K562 (cell line): ENCODE results near the gene EFNA2. TPM values are rescaled to one million over a fixed set of nuclear protein-coding genes. Genes with fewer than 3 reads are reported as not detected.

Experiments used
- CEBPG ChIP-seq, 3 experiments: fragments of 200-800 bp in 1 of 3; sonication (Bioruptor generic) in 1 of 3; sonication (generic) in 1 of 3; formaldehyde crosslinking in 1 of 3; IDR thresholded peaks in 2 of 3; conservative IDR thresholded peaks in 1 of 3; 2 replicates each; pipeline versions ENCODE4 v1.6.1 to v1.8.0; 2016 to 2022; ENCODE audit warnings: missing compliant biosample characterization in 2 of 3, missing genetic modification characterization in 2 of 3, mild to moderate bottlenecking in 1 of 3, missing genetic modification reagents in 1 of 3
- FOXJ2 ChIP-seq: fragments of 200-800 bp; sonication (Bioruptor generic); IDR thresholded peaks from 2 replicates; pipeline ENCODE4 v1.6.1; 2016; ENCODE audit warnings: missing genetic modification characterization, missing compliant biosample characterization
- KLF10 ChIP-seq: fragments of 250-450 bp; sonication (Bioruptor Pico); IDR thresholded peaks from 2 replicates; pipeline ENCODE4 v1.6.1; 2021; ENCODE audit warnings: matching md5 sums
- SP1 ChIP-seq: sonication (generic); formaldehyde crosslinking; IDR thresholded peaks from 2 replicates; pipeline ENCODE4 v1.8.1; 2022; ENCODE audit warnings: mild to moderate bottlenecking, missing genetic modification reagents
- ZBED1 ChIP-seq: IDR thresholded peaks from 2 replicates; pipeline ENCODE4 v1.6.1; 2014
- ZFPM2 ChIP-seq: fragments of 250-450 bp; sonication (Bioruptor Pico); IDR thresholded peaks from 2 replicates; pipeline ENCODE4 v1.5.1; 2022; ENCODE audit warnings: mild to moderate bottlenecking
- ZNF589 ChIP-seq: fragments of 200-800 bp; sonication (Bioruptor generic); IDR thresholded peaks from 2 replicates; pipeline ENCODE4 v1.6.1; 2016; ENCODE audit warnings: low read depth, missing genetic modification characterization, missing compliant biosample characterization
- ZNF644 ChIP-seq: fragments of 200-800 bp; sonication (Bioruptor generic); IDR thresholded peaks from 2 replicates; pipeline ENCODE4 v1.6.1; 2016; ENCODE audit warnings: low read depth, missing genetic modification characterization, missing compliant biosample characterization
- ZNF766 ChIP-seq: fragments of 200-800 bp; sonication (Bioruptor generic); conservative IDR thresholded peaks from 2 replicates; pipeline ENCODE4 v1.6.1; 2016; ENCODE audit warnings: missing genetic modification characterization, missing compliant biosample characterization
- polyA plus RNA-seq, 8 experiments: library from polyadenylated mRNA; depleted of rRNA in 4 of 8; stranded (reverse) in 5 of 8; unstranded in 3 of 8; fragments of >200 nt; fragmentation: Nextera tagmentation in 2 of 8; fragmentation: Illumina TruSeq in 1 of 8; extraction: Ambion mirVana in 2 of 8; extraction: Trizol in 1 of 8; gene quantifications; 2 replicates each; pipeline versions ENCODE4 v1.2.1 to v1.2.3, GENCODE V29; 2011 to 2014; ENCODE audit warnings: inconsistent platforms in 1 of 8, missing spikeins in 1 of 8
- total RNA-seq, 7 experiments: library from RNA; depleted of rRNA in 6 of 7; stranded (reverse); fragments of >200 nt in 6 of 7; fragmentation: Illumina TruSeq in 2 of 7; extraction: Trizol in 2 of 7; gene quantifications; 2 replicates each; pipeline versions ENCODE4 v1.2.1 to v1.2.3, GENCODE V29; 2011 to 2021; ENCODE audit warnings: low replicate concordance in 1 of 7
- TF ChIP-seq, protein P1 (sequence below): IDR thresholded peaks from 2 replicates; pipeline ENCODE4 v1.6.1; 2011; ENCODE audit warnings: borderline replicate concordance, low read depth, mild to moderate bottlenecking, moderate library complexity, low read length; ENCODE audit not compliant: insufficient read depth, poor library complexity, severe bottlenecking
- TF ChIP-seq, protein P2 (sequence below), 2 experiments: fragments of 450-650 bp; formaldehyde crosslinking in 1 of 2; IDR thresholded peaks; 2 replicates each; pipeline versions ENCODE4 v1.4.0 to v1.6.1; 2014 to 2020; ENCODE audit warnings: mild to moderate bottlenecking in 2 of 2, borderline replicate concordance in 1 of 2, low read depth in 1 of 2
- TF ChIP-seq, protein P3 (sequence below): fragments of 450-650 bp; IDR thresholded peaks from 2 replicates; pipeline ENCODE4 v1.6.1; 2017; ENCODE audit warnings: mild to moderate bottlenecking, moderate library complexity
- TF ChIP-seq, protein P4 (sequence below), 3 experiments: fragments of 200-800 bp in 1 of 3; sonication (Bioruptor generic) in 1 of 3; sonication (generic) in 1 of 3; formaldehyde crosslinking in 1 of 3; IDR thresholded peaks; 2 replicates each; pipeline versions ENCODE4 v1.6.1 to v1.8.0; 2016 to 2022; ENCODE audit warnings: mild to moderate bottlenecking in 2 of 3, missing compliant biosample characterization in 2 of 3, missing genetic modification characterization in 2 of 3, missing genetic modification reagents in 1 of 3

Gene EFNA2
- total and polyA plus RNA-seq, 9 of the 15 experiments (the other 6 are each of a cell fraction or from before 2014, with no cell fraction given) = 0.11 to 0.44 (median 0.15) TPM; not detected in 6

DNA sequence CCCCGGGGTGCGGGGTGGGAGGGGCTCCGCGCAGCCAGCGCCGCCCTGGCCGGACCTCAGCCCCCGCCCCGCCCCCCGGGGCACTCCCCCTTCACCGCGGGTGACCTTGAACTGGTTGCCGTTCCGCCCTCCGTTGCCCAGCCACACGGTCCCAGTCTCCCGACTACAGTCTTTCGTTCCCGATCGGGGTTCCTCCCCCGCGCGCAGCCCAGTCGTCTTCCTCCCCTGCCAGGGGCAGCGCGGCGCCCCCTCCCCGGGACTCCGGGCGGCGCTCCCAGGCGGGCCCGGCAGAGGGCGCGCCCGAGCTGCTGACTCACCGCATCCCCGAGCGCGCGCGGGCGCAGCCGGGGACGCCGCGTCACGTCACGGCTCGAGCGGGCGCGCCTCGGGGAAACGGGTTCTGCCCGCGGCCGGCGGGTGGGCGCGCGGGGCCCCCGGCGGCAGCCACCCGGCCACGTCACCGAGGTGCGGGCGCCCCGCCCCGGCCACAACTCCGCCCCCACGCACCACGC is 36.8 kb upstream of the EFNA2 start (continued):
- TF ChIP-seq, protein P1, sequence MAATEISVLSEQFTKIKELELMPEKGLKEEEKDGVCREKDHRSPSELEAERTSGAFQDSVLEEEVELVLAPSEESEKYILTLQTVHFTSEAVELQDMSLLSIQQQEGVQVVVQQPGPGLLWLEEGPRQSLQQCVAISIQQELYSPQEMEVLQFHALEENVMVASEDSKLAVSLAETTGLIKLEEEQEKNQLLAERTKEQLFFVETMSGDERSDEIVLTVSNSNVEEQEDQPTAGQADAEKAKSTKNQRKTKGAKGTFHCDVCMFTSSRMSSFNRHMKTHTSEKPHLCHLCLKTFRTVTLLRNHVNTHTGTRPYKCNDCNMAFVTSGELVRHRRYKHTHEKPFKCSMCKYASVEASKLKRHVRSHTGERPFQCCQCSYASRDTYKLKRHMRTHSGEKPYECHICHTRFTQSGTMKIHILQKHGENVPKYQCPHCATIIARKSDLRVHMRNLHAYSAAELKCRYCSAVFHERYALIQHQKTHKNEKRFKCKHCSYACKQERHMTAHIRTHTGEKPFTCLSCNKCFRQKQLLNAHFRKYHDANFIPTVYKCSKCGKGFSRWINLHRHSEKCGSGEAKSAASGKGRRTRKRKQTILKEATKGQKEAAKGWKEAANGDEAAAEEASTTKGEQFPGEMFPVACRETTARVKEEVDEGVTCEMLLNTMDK = peak; percentile 92
- peak; percentile 13; the same call in 1 of the 2 replicates for TF ChIP-seq ZNF766 (CRISPR knock-in tag)
- no peak for TF ChIP-seq CEBPG (CRISPR knock-in tag; IDR thresholded peaks at IDR 0.05)
- TF ChIP-seq CEBPG (tag; conservative IDR thresholded peaks at IDR 0.05 in 1 of 2, IDR thresholded peaks at IDR 0.05 in 1 of 2) = no peak
- TF ChIP-seq, protein P2, sequence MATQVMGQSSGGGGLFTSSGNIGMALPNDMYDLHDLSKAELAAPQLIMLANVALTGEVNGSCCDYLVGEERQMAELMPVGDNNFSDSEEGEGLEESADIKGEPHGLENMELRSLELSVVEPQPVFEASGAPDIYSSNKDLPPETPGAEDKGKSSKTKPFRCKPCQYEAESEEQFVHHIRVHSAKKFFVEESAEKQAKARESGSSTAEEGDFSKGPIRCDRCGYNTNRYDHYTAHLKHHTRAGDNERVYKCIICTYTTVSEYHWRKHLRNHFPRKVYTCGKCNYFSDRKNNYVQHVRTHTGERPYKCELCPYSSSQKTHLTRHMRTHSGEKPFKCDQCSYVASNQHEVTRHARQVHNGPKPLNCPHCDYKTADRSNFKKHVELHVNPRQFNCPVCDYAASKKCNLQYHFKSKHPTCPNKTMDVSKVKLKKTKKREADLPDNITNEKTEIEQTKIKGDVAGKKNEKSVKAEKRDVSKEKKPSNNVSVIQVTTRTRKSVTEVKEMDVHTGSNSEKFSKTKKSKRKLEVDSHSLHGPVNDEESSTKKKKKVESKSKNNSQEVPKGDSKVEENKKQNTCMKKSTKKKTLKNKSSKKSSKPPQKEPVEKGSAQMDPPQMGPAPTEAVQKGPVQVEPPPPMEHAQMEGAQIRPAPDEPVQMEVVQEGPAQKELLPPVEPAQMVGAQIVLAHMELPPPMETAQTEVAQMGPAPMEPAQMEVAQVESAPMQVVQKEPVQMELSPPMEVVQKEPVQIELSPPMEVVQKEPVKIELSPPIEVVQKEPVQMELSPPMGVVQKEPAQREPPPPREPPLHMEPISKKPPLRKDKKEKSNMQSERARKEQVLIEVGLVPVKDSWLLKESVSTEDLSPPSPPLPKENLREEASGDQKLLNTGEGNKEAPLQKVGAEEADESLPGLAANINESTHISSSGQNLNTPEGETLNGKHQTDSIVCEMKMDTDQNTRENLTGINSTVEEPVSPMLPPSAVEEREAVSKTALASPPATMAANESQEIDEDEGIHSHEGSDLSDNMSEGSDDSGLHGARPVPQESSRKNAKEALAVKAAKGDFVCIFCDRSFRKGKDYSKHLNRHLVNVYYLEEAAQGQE (IDR thresholded peaks at IDR 0.05; ENCODE audit: borderline replicate concordance) = peak; percentile 33; the same call in 1 of the 2 replicates
- TF ChIP-seq, protein P2 (CRISPR knock-in tag; IDR thresholded peaks at IDR 0.05; ENCODE audit: low read depth) = 0 out of 2 replicates have a peak, but pooled peaks have one; percentile 23
- TF ChIP-seq, protein P3, sequence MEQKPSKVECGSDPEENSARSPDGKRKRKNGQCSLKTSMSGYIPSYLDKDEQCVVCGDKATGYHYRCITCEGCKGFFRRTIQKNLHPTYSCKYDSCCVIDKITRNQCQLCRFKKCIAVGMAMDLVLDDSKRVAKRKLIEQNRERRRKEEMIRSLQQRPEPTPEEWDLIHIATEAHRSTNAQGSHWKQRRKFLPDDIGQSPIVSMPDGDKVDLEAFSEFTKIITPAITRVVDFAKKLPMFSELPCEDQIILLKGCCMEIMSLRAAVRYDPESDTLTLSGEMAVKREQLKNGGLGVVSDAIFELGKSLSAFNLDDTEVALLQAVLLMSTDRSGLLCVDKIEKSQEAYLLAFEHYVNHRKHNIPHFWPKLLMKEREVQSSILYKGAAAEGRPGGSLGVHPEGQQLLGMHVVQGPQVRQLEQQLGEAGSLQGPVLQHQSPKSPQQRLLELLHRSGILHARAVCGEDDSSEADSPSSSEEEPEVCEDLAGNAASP = no peak
- no peak for TF ChIP-seq ZFPM2 (CRISPR knock-in tag)
- no peak for TF ChIP-seq ZBED1
- no peak for TF ChIP-seq KLF10 (CRISPR knock-in tag)
- TF ChIP-seq FOXJ2 (tag) = no peak
- no peak; the same call in 1 of the 2 replicates for TF ChIP-seq SP1
- no peak for TF ChIP-seq ZNF589 (CRISPR knock-in tag)
- 0 out of 2 replicates have a peak, but pooled peaks have one; percentile 35 for TF ChIP-seq ZNF644 (tag)
- TF ChIP-seq, protein P4, sequence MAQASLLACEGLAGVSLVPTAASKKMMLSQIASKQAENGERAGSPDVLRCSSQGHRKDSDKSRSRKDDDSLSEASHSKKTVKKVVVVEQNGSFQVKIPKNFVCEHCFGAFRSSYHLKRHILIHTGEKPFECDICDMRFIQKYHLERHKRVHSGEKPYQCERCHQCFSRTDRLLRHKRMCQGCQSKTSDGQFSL (CRISPR knock-in tag; IDR thresholded peaks at IDR 0.05) = no peak
- TF ChIP-seq, protein P4 (tag; IDR thresholded peaks at IDR 0.05) = no peak
